Hematopoietic multipotent progenitor cell treated with erythropoietin and hydrocortisone succinate and interleukin-3 and kit ligand, for 8 days (in vitro differentiated cells): ENCODE data around the gene GNL1.
A peak's percentile ranks its signal among the peaks of the same experiment; 100 is the strongest.
"Not testable (repeated sequence)": the region's sequence is repeated elsewhere in the genome, so short reads cannot be mapped to it uniquely, and the experiment has no call there.

Experiments
- DNase-seq: peaks from one replicate; pipeline ENCODE4 v3.0.0-alpha.2; 2015

The GNL1 gene

DNA sequence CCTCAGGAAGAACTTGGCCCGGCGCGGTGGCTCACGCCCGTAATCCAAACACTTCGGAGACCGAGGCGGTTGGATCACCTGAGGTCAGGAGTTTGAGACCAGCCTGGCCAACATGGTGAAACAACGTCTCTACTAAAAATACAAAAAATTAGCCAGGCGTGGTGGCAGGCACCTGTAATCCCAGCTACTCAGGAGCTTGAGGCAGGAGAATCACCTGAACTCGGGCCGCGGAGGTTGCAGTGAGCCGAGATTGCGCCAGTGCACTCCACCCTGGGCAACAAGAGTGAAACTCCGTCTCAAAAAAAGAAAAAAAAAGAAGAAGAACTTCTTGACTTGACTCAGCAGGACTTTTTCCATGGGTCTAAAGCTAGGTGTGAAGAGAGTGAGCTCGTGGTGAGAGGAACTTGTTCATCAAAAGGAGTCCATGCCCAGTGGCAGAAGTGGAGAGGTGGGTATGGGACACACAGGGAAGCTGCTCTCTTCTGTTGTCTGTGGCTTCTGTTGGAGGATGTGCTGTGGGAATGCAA is 26.9 kb downstream of the GNL1 start:
- DNase-seq: not testable (repeated sequence)

DNA sequence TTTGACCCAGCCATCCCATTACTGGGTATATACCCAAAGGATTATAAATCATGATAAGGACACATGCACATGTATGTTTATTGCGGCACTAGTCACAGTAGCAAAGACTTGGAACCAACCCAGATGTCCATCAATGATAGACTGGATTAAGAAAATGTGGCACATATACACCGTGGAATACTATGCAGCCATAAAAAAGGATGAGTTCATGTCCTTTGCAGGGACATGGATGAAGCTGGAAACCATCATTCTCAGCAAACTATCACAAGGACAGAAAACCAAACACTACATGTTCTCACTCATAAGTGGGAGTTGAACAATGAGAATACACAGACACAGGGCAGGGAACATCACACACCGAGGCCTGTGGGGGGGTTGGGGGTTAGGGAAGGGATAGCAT is 29.8 kb downstream of the GNL1 start:
- not testable (repeated sequence) for DNase-seq

- DNase-seq: not testable (repeated sequence)
Measured at GRCh38 chr6:30521952-30522351, 34.3 kb downstream of the GNL1 start.

DNA sequence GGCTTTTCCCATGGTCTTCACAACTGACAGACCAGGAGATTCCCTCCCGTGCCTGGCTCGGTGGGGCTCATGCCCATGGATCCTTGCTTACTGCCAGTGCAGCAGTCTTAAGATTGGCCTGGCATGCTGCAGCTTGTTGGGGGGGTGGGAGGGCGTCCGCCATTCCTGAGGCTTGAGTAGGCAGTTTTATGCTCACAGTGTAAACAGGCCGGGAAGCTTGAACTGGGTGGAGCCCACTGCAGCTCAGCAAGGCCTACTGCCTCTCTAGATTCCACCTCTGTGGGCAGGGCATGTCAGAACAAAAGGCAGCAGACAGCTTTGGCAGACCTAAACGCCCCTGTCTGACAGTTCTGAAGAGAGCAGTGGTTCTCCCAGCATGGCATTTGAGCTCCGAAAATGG is 35.2 kb downstream of the GNL1 start:
- not testable (repeated sequence) for DNase-seq

GRCh38 chr6:30520522-30520921 is 35.8 kb downstream of the GNL1 start:
- no peak for DNase-seq

DNA sequence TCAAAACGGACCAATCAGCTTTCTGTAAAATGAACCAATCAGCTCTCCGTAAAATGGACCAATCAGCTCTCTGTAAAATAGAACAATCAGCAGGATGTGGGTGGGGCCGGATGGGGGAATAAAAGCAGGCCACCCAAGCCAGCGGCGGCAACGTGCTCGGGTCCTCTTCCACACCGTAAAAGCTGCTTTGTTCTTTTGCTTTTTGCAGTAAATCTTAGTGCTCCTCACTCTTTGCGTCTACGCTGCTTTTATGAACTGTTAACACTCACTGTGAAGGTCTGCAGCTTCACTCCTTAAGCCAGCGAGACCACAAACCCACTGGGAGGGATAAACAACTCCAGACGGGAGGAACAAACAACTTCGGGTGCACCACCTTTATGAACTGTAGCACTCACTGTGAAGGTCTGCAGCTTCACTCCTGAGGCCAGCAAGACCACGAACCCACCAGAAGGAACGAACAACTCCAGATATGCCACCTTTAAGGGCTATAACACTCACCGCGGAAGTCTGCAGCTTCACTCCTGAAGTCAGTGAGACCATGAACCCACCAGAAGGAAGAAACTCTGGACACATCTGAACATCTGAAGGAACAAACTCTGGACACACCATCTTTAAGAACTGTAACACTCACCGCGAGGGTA is 37.7 kb downstream of the GNL1 start:
- peak; percentile 43 for DNase-seq

GRCh38 chr6:30517767-30518504 is 38.4 kb downstream of the GNL1 start:
- not testable (repeated sequence) for DNase-seq

- not testable (repeated sequence) for DNase-seq
Measured at GRCh38 chr6:30516754-30517076, 39.6 kb downstream of the GNL1 start.

DNA sequence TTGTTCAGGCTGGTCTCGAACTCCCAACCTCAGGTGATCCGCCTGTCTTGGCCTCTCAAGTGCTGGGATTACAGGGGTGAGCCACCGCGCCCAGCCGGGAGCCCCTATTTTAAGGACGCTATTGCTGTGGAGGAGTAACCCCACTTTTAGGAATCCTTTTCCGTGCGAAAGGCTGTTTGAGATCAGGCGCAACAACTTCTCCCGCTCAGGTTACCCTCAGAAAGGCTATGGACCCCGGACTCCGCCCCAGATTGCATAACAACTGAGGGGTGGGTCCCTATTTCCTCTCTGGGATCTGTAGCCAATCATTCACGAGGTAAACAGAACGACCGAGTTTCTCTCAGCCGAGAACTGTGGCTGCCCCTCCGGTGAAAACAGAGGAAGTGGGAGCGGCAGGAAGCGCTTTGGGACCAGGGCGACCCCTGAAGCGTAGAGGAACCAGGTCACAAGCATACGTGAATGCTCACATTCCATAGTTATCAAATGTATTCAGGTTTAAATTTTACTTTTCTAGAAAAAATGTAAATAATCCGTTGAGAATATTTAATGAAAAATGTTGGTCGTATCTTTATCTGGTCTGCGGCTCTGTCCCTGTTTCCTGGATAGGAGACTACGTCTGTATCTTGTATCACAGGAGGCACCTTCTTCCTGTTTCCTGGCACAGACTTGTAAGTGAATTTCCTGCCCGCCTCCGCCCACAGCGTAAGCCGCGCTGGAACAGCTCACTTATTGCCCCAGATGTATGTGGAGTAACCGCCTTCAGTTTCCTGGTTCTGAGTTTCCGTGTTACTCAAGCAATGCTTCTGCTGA is 40.1 kb downstream of the GNL1 start:
- peak; percentile 96 for DNase-seq

DNA sequence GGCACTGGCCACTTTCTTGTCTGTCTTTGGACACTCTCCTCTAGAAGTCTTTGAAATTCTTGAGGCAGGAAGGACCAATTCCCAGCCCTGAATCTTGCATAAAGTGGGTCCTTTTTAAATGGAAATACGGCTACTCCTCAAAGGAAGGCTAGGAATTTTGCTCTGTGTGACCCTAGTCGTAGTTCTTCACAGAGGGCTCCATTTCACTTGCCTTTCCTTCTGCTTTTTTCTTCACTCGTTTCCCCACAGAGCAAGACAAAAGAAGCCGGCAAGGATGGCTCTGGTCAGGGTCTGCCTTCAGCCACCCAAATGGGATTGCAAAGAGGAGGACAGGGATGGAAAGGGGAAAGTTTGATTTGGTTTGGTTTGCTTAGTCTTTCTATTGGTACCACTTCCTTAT is 41.2 kb downstream of the GNL1 start:
- DNase-seq: no peak

DNA sequence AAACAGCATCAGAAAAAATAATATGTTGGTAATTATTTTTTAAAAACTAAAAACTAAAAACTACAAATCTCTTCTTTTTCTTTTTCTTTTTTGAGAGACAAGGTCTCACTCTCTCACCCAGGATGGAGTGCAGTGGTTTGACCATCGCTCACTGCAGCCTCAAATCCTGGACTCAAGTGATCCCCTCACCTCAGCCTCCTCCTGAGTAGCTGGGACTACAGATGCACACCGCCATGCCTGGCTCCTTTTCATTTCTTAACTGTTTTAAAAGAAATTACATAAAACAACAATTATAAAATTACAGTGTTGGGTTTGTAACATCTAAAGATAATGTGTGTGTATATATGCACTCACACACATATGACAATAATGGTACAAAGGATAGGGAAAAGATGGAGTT is 42.8 kb downstream of the GNL1 start:
- no peak for DNase-seq

DNA sequence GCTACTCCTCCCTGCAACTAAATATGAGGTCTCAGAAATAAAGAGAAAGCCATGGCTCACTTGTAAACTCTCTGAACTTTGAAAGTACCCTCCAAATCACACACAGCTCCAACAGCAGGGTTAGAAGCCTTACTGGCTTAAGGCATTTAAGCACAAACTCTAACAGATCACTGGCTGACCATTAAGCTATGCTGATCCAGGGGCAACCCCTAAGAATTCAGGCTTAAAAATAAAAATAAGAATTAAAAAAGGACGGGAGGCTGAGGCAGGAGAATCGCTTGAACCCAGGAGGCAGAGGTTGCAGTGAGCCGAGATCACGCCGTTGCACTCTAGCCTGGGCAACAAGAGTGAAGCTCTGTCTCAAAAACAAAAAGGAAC is 45.1 kb downstream of the GNL1 start:
- no peak for DNase-seq

GRCh38 chr6:30510419-30511168 is 45.7 kb downstream of the GNL1 start:
- DNase-seq: no peak

DNA sequence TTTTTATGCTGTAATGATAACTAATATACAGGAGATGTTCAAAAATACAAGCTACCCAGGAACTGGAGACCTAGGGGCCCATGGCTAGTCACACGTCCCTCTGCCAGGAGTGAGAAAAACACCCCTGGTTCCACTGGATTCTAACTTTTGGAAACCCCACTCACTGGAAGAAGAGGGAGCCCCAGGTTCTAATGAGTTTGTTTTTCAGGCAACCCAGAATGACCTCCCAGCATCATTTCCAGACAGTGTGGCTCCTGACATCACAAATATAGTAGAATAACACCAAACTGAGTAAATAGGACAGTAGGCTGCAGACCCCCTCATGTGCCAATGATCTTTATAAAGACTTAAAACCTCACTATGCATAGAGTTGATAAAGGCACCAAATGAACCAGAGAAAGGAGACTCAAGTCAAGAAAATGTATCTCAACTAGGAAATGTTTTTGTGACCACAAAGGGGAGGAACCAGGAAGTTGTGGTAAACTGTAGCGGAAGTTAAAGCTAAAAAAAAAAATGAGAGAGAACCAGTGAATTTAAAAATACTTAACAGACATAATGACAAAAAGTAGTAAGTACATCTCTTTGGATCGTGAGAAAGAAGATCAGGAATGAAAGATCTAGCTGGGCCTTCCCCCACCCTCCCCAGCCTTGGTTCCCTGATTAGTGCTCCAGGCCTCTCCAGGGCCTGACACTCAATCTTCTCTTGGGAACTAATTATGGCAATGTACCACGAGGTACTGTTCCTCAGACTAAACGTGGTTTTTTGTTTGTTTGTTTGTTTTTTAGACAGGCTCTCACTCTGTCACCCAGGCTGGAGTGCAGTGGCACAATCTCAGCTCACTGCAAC is 47.2 kb downstream of the GNL1 start:
- peak; percentile 63 for DNase-seq

DNA sequence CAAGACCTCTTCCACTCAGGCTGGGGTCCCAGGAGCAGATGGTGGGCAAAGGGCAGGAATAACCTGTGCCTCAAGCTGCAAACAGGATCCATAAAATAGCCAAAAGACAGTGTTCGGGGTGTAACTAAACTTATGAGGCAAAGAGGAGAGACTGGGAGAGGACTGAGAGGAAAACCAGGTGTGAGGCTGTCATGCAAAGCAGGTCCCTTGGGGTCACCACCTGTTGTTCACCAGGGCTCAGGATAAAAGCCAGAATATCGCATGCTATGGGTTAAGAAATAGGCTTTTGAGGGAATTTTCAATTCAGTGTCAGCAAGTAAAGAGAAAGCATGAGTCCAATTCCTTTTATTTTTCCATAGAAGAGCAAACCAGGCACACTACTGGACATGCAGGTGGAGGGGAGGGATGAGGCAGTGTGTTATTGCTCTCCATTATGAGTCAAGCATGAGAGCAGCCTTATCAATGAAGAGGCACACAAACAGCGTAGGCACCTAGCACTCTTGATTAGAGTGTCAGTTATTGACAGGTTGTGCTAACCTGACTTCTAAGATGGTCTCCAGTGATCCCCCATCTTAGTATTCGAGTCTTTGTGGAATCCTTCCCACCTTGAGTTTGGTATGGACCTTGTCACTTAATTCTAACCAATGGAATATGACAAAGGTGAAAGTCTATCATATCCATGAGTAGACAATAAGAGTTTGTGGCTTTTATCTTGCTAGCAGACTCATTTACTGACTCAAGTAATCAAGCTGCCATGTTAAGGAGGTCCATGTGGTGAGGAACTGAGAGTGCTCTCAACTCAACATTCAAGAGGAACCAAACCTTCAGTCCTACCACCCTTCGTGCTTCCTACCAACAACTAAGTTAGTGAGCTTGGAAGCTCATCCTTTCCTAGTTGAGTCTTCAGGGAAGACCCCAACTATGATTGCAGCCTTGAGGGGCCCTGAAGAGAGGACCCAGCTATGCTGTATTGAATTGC is 48.2 kb downstream of the GNL1 start:
- DNase-seq: no peak

DNA sequence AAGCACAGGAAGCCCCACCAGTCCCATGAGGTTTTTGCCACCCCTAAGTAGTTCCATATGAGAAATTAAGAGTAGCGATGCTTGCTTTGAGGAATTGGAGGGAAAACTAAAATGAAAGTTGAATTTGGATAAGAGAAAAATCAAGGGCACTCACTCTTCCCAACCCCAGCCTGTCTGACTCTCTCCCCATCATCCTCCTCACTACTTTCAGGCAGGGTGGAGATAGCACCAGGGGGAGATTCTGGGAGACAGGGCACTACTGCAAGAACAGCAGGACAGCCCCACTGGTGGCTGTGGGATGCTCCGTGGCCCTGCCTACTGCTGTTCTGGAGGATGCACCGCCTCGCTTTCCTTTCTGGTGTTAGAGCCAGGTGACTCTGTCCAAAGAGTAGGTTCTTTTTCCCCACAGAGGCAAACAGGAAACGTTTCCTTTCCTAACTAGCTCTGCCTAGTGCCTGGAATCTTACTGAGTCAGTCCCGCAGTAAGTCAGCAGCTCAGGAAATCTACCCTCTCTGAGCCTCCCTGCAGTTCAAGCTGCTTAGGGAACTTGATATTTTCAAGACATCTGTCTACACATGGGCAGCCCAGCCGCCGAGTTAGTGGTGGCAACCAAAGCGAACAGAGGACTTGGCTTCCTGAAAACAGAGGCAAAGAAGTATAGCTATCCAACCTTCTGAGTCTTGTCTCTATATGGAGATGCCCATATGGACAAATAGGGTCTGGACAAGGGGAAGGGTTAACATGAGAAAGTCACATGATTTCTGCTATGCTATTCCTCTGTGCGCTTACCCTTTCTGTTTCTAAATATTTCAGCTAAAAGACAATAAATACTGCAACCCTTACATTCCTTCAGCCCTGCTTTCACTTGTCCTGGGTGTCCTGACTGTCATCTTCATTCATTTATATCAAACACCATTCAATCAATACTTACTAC is 55.6 kb downstream of the GNL1 start:
- DNase-seq: no peak

DNA sequence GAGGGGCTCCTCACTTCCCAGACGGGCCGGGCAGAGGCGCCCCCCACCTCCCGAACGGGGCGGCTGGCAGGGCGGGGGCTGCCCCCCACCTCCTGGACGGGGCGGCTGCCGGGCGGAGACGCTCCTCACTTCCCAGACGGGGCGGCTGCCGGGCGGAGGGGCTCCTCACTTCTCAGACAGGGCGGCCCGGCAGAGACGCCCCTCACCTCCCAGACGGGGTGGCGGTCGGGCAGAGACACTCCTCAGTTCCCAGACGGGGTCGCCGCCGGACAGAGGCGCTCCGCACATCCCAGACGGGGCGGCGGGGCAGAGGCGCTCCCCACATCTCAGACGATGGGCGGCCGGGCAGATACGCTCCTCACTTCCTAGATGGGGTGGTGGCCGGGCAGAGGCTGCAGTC is 57.6 kb downstream of the GNL1 start:
- DNase-seq: not testable (repeated sequence)

GRCh38 chr6:30497714-30498113 is 58.6 kb downstream of the GNL1 start:
- no peak for DNase-seq

GRCh38 chr6:30497261-30497599 is 59.1 kb downstream of the GNL1 start:
- not testable (repeated sequence) for DNase-seq

- DNase-seq: no peak
Measured at GRCh38 chr6:30495993-30496392, 60.3 kb downstream of the GNL1 start.
